NCI-H510A (cell line): Measurements from ENCODE around the gene WDR5.

ENCODE experiments used
- DNase-seq: peaks from one replicate; lab custom pipeline; 2025; lab: John Stamatoyannopoulos, UW

Gene WDR5

DNA sequence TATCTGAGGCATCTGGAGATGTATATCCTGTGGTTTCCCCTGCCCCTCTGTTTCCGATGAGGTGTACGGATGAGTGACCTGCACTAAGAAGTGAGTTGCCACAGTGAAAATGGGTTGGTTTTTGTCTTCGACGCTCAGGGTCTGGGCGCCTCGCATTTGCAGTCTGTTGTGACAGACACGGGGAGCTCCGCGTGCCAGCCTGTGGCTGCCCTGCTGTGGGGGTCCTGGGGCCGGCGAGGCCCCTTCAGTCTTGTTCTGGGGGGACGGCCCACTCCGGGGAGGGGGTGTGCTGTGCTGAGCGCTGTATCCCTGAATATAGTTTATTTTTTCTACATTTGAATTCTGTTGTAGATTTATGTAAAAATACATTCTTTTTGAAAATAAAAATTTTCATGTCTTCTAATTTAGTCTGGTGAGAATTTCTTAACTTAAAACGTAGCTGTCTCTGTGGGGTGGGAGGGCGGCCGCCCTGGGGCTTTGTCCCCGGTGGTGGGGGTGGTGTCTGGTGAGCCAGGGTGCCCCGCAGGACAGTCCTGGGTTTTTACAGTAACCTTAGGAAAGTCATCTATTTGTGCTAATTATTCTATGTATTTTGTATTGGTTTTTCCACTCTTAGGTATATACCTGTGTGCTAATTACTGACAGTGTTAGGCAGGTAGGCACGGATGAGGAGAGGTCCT lies 23.8 kb downstream of the WDR5 start:
- DNase-seq: no peak

DNA sequence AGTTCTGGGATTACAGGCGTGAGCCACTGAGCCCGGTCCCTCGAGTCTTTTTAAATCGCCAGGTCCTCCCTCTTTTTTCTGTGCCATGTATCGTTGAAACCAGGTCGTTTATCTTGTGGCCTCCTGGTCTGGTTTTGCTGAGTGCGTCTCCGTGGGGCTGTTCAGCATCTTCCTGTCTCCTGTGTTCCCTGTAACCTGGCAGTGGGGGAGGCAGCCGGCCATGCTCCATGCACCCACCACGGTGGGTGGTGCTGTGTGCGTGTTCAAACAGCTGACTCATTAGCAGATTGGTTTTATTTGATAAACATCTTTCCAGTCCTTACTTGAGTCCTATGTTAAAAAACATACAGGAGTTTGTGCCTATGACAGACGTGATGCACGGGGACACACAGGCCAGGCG lies 25.8 kb downstream of the WDR5 start:
- DNase-seq: no peak

DNA sequence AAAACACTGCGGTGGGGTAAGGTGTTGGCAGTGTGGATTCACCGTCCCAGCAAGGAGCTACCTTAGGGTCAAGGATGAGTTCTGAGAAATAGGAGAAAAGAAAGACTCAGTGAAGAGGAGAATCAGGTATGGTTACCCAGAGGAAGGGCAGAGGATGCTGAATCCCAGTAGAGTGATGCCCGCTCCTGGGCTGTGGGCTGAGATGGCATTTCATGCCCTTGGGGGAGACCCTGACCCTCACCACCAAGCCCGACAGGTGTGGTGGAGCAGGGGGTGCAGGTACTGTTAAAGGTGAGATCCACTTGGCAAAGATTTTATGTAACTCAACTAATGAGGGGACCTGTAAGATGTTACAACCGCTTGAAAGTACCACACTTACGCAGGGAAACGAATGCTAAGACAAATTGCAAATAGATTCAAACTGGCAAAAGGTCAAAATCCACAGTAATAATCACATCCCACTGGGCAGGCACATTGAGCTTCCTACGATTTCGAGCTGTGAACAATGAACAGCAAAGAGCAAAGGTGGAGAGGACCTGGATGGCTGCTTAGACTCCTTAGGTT lies 26.4 kb downstream of the WDR5 start:
- no peak for DNase-seq

DNA sequence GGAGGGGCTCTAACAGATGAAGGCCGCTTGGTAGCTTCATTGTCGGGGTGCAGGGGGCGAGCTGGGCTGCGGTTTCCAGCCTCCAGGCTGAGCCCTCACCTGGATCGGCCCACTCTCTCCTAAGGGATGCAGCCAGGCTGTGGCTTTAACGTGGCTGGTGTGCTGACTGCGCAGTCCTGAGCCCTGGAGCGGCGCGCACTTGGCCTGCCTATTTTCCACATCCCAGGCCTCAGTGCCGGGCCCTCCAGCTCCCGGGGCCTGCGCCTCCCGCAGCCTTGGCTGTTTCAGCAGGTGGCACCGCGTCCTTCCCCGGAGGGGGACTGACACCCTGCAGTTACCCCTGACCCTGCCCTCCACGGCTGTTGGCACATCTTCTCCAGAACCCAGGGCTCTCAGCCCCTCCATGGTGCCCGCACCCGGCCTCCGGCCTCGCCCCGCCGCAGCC lies 27.1 kb downstream of the WDR5 start:
- no peak for DNase-seq

DNA sequence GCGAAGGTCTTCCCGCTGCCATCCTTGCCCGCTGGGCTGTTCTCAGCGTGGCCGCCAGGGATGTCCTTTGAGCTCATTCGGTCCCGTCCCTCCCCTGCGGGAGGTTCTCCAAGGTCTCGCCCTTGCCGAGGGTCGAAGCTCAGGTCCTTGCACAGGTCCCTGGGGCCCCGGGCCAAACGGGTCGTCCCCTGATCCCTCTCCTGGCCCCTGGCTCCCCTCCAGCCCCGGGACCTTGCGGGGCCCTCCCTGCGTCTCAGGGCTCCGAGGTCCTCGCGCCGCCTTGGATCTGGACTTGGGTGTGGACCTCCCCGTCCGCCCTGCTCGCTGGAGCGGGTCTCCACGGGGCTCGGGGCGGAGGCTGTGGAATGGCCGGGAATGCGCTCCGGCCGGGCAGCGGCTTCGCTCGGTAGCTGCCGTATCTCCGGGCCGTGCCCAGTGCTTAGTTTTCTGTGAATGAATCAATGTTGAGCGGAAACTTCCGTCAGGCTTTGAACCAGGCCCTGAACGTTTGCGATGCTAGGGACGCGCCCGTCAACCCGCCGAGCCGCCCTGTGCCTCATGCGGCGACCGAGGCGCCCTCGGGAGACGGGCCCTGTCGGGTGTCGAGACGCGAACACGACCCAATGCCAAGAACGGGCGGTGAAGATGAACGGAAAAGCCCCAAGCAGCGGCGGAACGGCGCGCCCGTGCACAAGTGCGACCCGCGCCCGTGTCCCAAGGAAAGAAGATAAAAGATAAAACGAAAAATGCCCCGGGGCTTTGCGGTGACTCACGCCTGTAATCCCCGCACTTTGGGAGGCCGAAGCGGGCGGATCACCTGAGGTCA lies 27.7 kb downstream of the WDR5 start:
- DNase-seq: peak; percentile 51

DNA sequence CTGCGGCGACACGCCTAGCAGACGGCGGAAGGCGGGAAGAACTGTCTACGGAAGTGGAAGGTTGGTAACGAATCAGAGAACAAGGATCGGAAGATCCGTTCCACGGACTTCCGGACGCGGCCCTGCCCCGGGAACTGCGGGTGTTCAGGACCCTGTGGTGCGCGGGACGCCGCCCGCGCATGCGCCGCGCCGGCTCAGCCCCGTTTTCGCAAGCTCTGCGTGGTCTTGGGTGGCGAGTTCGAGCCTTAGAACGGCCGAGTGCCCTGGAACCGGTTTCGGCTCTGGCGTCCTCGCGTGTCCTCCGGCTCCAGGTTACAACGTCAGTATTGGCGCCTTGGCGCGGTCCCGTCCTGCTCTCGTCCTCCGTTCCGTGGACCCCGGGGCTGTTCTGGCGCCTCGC lies 29.0 kb downstream of the WDR5 start:
- DNase-seq: no peak

DNA sequence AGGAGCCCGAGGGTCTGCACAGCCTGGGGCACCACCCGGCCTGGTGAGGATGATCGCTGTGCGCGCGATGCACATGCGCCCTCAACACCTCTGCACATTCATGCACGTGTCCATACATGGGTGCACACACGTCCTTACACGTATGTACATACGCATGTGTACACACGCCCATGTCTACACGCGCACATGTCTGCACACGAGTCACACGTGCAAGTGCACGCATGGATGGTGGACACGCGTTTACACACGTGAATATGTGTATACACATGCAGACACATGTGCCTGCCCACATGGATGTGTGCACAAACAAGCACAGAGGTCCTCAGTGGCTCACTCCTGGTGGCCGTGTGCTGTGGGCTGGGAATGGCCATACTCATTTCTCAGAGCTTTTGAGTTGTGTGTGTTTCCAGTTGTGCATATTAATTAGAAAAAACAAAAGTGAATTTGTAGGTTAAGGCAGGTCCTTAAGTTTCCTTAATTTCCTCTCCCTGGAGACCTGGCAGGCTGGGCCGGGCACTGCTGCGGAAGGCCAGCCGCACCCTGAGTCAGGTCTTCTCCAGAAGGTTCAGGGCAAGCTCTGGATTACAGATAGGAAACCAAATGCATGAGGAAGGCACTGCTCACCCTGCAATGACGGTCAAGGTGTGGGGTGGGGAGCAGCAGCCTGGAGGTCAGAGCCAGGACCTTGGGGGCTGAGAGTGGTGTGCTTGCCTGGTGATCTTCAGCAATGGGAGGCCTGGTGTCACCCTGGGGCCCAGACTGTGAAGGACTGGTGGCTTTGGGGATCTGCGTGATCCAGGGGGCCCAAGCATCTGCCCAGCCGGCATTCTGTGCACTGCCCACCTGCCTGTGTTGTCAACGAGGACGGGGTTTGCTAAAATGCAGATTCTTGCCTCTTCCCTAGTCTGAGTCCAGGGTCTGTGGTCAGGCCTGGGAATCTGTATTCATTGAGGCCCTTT lies 29.8 kb downstream of the WDR5 start:
- DNase-seq: no peak

DNA sequence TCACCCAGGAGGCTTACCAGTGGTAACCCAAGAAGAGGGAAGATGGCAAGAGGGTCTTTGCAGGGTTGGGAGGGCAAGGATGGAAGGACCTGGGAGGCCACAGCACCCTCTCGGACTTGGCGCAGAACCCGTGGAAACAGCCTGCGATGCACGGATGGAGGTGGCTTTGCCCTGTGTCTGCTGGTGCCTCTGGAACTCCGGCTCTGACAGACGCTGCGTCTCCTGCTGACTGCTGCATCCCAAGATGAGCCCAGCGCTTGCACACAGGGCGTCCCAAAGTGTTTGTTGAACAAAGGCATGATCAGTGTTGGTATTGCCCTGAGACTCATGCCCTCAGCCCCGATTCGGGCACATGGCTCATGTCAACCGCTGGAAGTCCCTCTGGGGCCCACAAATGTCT lies 30.5 kb downstream of the WDR5 start:
- no peak for DNase-seq

DNA sequence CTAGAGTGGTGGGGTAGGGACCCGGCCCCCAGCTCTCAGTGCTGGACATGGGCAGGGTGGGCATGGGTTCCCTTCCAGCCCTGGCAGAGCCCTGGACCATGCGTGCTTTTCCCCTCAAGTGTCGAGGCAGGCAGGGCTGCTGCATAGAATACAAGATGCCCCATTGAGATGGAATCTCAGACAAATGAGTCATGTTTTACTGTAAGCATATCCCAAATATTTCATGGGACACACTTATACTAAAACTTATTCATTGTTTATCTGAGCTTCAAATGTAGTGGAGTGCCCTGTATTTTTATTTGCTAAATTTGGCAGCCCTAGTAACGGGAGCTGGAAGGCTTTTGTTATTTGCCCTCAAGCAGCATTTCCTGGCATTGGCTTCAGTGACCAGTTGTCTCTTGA lies 31.6 kb downstream of the WDR5 start:
- no peak for DNase-seq

DNA sequence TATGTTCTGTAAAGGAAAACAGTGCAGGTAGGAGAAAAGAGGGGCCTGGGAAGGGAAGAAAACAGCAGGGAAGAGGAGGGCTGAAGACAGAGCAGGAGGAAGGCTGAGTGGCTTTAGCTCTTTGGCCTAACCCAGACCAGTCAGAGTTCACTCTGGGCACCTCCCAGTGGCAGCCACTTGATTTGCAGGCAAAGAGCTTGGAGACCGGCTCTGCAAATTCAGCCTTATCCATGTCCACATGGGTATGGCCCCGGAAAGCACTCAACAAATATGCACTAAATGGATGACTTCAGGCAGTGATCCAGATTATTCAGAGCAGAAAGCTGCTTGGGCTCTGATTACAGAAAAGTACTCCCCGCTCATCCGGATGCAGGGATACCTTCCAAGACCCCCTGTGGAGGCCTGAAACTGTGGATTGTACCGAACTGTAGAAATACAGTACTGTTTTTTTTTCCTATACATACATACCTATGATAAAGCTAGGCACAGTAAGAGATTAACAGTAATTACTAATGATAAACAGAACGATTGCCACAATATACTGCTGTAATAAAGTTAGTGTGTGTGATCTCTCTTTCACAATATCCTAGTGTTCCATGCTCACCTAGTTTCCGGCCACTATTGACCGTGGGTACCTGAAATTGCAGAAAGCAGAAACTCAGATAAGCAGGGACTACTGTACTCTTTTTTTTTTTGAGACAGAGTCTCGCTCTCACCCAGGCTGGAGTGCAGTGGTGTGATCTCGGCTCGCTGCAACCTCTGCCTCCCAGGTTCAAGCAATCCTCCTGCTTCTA lies 33.1 kb downstream of the WDR5 start:
- DNase-seq: no peak

DNA sequence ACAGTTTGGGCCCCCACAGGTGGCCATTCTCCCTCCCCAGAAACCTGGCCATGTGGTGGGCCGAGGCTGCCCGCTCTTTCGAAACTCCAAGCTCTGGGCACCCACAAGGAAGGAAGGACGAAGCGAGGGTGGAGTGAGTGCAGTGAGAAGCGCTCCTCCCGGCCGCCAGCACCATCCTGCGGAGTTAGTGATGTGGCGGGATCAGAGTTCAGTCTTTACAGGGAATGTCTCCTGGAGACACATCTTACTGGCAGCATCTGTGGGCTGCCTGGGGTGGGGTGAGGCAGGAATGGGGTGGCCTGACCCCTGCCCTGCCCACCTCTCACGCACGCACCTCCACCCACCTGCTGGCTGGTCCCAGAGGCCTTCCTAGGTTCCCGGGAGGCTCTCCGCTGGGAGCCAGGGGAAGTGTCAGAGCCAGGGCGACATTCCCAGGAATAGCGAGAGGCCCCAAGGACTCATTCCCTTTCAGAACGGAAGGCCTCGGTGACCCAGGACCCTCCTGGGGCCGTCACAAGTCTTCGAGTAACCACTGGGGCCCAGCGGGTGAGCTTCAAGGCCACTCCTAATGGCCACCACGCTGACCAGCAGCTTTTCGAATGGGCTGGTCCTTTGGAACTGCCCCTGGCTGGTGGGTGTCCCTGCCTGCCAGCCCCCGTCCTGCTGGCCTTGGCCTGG lies 34.0 kb downstream of the WDR5 start:
- DNase-seq: no peak

DNA sequence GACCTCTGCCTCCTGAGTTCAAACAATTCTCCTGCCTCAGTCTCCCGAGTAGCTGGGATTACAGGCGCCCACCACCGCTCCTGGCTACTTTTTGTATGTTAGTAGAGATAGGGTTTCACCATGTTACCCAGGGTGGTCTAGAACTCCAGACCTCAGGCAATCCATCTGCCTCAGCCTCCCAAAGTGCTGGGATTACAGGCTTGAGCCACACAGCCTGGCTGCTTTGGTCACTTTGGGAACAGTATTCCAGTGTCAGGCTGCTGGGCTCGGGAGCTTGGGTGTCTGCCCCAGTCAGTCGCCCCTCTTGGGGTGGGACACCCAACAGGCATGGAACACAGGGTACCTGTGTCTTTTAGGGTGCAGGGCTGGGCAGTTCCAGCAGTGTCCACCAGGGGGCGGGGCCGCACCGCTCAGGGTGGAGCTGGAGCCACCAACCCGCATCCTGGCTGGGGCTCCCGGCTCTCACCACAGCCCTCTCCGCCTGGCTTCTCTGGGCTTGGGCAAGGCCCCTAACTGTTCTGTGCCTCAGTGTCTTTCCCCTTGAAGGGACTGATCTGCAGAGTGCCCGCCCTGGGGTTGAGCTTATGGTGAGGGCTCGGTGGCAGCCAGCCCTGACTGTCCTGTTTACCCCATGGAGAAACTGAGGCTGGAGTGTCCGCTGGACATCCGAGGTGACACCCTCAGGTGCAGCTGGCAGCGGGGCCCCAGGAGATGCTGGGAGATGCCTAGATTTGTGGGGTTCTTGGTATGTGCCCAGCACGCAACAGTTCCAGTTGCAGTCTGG lies 34.8 kb downstream of the WDR5 start:
- DNase-seq: no peak

DNA sequence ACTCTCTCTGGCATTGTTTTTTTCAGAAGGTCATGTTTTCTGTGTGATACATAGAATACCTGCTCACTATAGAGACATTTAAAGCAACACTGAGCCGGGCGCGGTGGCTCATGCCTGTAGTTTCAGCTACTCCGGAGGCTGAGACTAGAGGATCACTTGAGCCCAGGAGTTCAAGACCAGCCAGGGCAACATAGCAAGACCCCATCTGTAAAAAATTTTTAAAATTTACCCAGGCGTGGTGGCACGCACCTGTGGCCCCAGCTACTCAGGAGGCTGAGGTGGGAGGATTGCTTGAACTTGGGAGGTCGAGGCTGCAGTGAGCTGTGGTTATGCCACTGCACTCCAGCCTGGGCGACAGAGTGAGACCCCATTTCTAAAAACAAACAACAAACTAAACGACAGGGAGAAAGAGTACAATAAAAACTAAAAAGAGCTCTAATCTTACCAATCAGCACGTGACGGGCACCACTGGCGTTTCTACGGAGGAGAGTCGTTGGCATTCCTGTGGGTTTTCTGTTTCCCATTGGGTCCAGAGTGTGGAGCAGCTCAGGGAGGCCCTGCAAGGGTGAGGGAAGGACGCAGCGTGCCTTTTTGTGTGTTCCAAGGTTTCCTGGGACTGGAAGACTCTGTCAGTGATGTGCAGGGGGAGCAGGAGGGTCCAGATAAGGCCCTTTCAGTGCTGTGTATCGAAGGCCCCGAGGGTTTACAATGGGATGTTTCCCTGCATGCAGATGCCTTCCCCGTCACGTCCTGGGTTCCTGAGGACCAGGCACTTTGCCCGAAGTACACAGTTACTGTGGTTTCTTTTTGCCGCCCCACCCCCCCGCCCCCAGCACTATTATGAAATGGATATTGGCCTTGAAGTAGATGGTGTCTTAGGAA lies 35.7 kb downstream of the WDR5 start:
- DNase-seq: no peak

DNA sequence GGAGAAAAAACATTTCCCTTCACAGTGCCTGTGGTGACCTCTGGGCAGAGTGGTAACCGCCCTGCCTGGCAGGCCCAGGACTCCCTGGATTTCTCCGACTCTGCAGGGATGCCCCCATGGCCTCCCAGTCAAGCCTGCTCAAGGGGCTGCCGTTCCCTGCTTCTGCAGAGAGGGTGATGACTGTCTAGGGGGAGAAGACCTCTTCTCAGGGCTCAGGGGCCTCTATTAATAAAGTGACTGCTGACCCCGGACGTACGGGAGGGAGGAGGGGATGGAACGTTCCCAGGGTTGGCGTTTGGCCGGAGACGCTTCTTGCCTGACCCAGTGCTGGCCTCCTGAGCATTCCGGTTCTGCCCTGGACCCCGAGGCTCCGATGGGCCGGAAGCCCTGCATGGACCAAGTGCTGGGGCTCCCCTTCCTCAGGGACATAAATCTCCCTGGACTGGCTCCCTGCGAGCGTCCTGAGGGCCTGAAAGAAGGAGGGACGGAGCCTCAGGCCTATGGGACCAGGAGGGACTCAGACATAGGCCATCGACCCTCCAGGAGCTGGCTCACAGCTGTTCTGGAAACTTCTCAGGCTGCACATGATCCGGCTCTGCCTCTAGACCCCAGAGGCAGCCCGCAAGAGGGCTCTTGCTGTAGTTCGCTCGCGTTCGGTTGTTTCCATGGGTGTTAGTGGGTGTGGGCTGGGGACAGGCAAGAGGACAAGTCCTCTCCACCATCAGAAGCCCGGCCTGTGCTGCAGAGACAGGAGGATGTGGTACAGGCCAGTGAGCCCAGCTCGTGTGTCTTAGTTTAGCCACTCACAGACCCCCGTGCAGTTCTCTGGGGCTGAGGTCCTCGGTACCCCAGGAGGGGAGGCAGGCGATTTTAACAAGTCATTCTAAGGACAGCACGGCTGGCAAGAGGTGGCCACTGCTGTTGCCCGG lies 36.6 kb downstream of the WDR5 start:
- DNase-seq: no peak

DNA sequence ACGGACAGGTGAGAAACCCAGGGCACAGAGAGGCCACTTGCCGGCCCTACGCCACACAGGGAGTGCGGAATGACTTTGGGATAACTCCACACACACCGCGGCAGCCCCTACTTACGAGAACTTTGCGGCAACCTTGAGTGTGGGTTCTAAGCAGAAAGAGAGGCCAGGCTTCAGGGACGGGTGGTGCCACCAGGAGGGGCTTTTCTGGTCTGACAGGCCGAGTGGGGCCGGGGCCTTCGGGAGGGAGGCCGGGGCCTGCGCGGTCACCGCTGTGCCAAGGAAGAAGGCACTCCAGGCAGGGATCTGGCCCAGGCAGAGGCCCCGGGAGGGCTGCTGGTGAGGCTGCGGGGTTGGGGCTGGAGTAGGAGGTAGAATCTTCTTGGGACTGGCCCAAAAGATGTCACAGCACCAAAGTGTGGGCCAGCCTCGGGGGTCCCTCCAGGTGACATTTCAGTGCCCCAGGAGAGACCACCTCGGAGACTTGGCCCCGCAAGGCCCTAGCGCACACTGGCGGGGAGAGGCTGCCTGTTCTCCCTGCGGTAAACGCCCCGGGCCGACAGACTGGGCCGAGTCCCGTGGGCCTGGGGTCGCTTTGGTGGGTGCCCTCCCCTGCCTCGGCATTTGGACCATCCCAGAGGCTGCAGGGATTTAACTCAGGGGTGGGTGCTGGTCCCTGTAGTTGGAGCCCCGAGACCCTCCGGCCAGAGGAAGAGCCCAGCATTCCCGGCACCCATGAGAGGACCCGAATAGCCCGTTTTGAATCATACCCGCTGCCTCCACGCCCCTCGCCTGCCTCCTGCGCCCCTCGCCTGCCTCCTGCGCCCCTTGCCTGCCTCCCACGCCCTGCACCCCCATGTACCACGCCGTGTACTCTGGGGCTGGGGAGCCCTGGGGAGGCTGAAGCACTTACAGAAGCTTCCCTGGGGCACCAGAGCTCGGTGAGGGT lies 37.5 kb downstream of the WDR5 start:
- DNase-seq: no peak

DNA sequence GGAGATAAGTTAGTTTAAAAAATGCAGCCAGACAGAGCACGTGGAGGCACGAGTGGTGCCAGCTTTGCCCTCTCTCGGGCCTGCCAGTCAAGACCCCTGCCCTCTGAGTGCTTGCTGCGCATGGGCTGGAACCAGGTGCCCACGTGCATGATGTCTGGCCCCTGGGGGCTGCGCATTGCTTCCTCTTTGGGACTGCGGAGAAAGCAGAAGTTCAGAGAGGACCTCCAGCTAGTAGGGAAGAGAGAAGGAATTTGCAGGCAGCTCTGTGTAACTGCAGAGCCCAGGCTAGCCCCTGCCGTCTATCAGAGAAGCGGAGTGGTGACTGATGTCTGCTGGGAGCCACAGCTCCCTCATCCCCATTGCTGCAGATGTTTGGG lies 38.2 kb downstream of the WDR5 start:
- DNase-seq: no peak
